DOHH2 (cell line): Measurements from ENCODE around the gene INKA2.

Source experiments
- H3F3A ChIP-seq: fragments of 200-600 bp; sonication (generic), shearing (Covaris generic); 2 replicates; pipeline ENCODE4 v1.6.0; 2016; ENCODE audit warnings: antibody characterized with exemption, mild to moderate bottlenecking; ENCODE audit not compliant: control insufficient read depth, insufficient read depth
- H3K27ac ChIP-seq: fragments of 200-600 bp; sonication (generic); 2 replicates; pipeline ENCODE4 v1.5.1; 2014; ENCODE audit warnings: low read depth, mild to moderate bottlenecking, low read length, moderate library complexity
- H3K27me3 ChIP-seq: fragments of 200-600 bp; sonication (generic); 2 replicates; pipeline ENCODE4 v1.6.1; 2014; ENCODE audit warnings: mild to moderate bottlenecking, low read length, mixed read lengths; ENCODE audit not compliant: control insufficient read depth
- H3K36me3 ChIP-seq: fragments of 200-600 bp; sonication (generic); 2 replicates; pipeline ENCODE4 v1.6.1; 2014; ENCODE audit warnings: mild to moderate bottlenecking, low read length, moderate library complexity, mixed read lengths; ENCODE audit not compliant: control insufficient read depth
- H3K4me1 ChIP-seq: fragments of 200-600 bp; sonication (generic); 2 replicates; pipeline ENCODE4 v1.6.1; 2014; ENCODE audit warnings: mild to moderate bottlenecking, low read length, mixed read lengths; ENCODE audit not compliant: control insufficient read depth
- H3K4me2 ChIP-seq: fragments of 200-600 bp; sonication (generic); 2 replicates; pipeline ENCODE4 v1.6.0; 2014; ENCODE audit warnings: mild to moderate bottlenecking, low read length, moderate library complexity
- H3K4me3 ChIP-seq: fragments of 200-600 bp; sonication (generic); 2 replicates; pipeline ENCODE4 v1.5.1; 2014; ENCODE audit warnings: mild to moderate bottlenecking, low read length, mixed read lengths
- H3K79me2 ChIP-seq: fragments of 200-600 bp; sonication (generic); 2 replicates; pipeline ENCODE4 v1.6.1; 2014; ENCODE audit warnings: mild to moderate bottlenecking, low read length, mixed read lengths; ENCODE audit not compliant: control insufficient read depth
- H3K9me2 ChIP-seq: fragments of 200-600 bp; sonication (generic); replicated peaks from 2 replicates; pipeline ENCODE4 v1.6.1; 2014; ENCODE audit warnings: mild to moderate bottlenecking, low read length, mixed read lengths; ENCODE audit not compliant: control insufficient read depth
- H3K9me3 ChIP-seq: fragments of 200-600 bp; sonication (generic); 2 replicates; pipeline ENCODE4 v1.6.1; 2014; ENCODE audit warnings: antibody characterized with exemption, low read length, mixed read lengths; ENCODE audit not compliant: control insufficient read depth, insufficient read depth
- H4K20me1 ChIP-seq: fragments of 200-600 bp; sonication (generic); 2 replicates; pipeline ENCODE4 v1.6.0; 2014; ENCODE audit warnings: low read depth, mild to moderate bottlenecking, antibody characterized with exemption, low read length, moderate library complexity; ENCODE audit not compliant: control insufficient read depth, insufficient read depth
- CTCF ChIP-seq: fragments of 200-600 bp; sonication (generic); IDR thresholded peaks from one replicate; pipeline ENCODE4 v1.5.1; 2014; ENCODE audit warnings: antibody characterized with exemption, mild to moderate bottlenecking, low read depth, low read length; ENCODE audit not compliant: poor library complexity, severe bottlenecking
- EZH2phosphoT487 ChIP-seq: fragments of 200-600 bp; sonication (generic); IDR thresholded peaks from 2 replicates; pipeline ENCODE4 v1.6.1; 2017; ENCODE audit warnings: borderline replicate concordance, mild to moderate bottlenecking, antibody characterized with exemption, low read length, moderate library complexity, mixed read lengths

The INKA2 gene

GRCh38 chr1:111716333-111716732 lies 22.9 kb downstream of the INKA2 start:
- Histone ChIP-seq H3K9me3 (no peaks in the 10 kb centered on the region), H3K36me3 (peaks cover 23% of the 10 kb centered on the region), H3K4me3 (no peak overlapping the region), H3K4me1 (no peaks in the 10 kb centered on the region), H3K79me2 (no peaks in the 10 kb centered on the region), H3K27ac (no peak overlapping the region), H3F3A (peaks cover 39% of the 10 kb centered on the region), H3K9me2 (no peaks in the 10 kb centered on the region), H3K27me3 (no peaks in the 10 kb centered on the region), H4K20me1 (no peaks in the 10 kb centered on the region), H3K4me2 (no peak overlapping the region)
- TF ChIP-seq EZH2phosphoT487 (no peak), CTCF (no peak)

GRCh38 chr1:111709986-111710385 lies 29.2 kb downstream of the INKA2 start:
- peaks cover 37% of the 10 kb centered on the region for H3F3A ChIP-seq
- H3K4me1 ChIP-seq, result no peaks in the 10 kb centered on the region
- no peak overlapping the region for H3K27ac ChIP-seq
- peaks cover 57% of the 10 kb centered on the region for H3K36me3 ChIP-seq
- H3K9me2 ChIP-seq, result no peaks in the 10 kb centered on the region
- H4K20me1 ChIP-seq, result no peaks in the 10 kb centered on the region
- H3K4me3 ChIP-seq, result no peak overlapping the region
- TF ChIP-seq EZH2phosphoT487, result no peak
- TF ChIP-seq CTCF, result no peak
- H3K79me2 ChIP-seq, result no peaks in the 10 kb centered on the region
- no peaks in the 10 kb centered on the region for H3K9me3 ChIP-seq
- no peak overlapping the region for H3K4me2 ChIP-seq
- H3K27me3 ChIP-seq, result no peaks in the 10 kb centered on the region

- Histone ChIP-seq H3K9me2 (no peaks in the 10 kb centered on the region), H3K4me2 (no peak overlapping the region), H4K20me1 (no peaks in the 10 kb centered on the region), H3K79me2 (no peaks in the 10 kb centered on the region), H3K36me3 (peaks cover 76% of the 10 kb centered on the region), H3K9me3 (no peaks in the 10 kb centered on the region), H3K4me1 (no peaks in the 10 kb centered on the region), H3K4me3 (no peak overlapping the region), H3K27me3 (no peaks in the 10 kb centered on the region), H3K27ac (no peak overlapping the region), H3F3A (peaks cover 19% of the 10 kb centered on the region)
- TF ChIP-seq EZH2phosphoT487 (no peak), CTCF (no peak)
Measured at GRCh38 chr1:111707906-111708305, 31.3 kb downstream of the INKA2 start.

- H3K36me3 ChIP-seq, result peaks cover 79% of the 10 kb centered on the region
- no peak overlapping the region for H3K27ac ChIP-seq
- no peaks in the 10 kb centered on the region for H3K4me1 ChIP-seq
Measured at GRCh38 chr1:111706921-111707320, 32.3 kb downstream of the INKA2 start.

More at GRCh38 chr1:111706921-111707320, 32.3 kb downstream of the INKA2 start:
- no peaks in the 10 kb centered on the region for H3K9me2 ChIP-seq
- no peaks in the 10 kb centered on the region for H3K79me2 ChIP-seq
- TF ChIP-seq EZH2phosphoT487 (no peak), CTCF (no peak)
- no peaks in the 10 kb centered on the region for H3K9me3 ChIP-seq
- no peak overlapping the region for H3K4me3 ChIP-seq
- no peaks in the 10 kb centered on the region for H3K27me3 ChIP-seq
- H4K20me1 ChIP-seq, result no peaks in the 10 kb centered on the region
- H3F3A ChIP-seq, result peaks cover 11% of the 10 kb centered on the region
- H3K4me2 ChIP-seq, result no peak overlapping the region
